Neuronal stem cell (in vitro differentiated cells): ENCODE measurements around the gene DENND6B.

Experiments
- DNase-seq: peaks from one replicate; pipeline ENCODE4 v3.0.0-alpha.2; 2013; ENCODE audit warnings: low spot score
- H2AFZ ChIP-seq: one replicate; pipeline ENCODE4 v1.6.1; 2013; ENCODE audit warnings: mild to moderate bottlenecking, low read length, inconsistent platforms
- H2AK5ac ChIP-seq: 2 replicates; pipeline ENCODE4 v1.6.1; 2013; ENCODE audit warnings: low read depth, mild to moderate bottlenecking, inconsistent platforms, low read length, moderate library complexity, mixed read lengths
- H2BK120ac ChIP-seq: 2 replicates; pipeline ENCODE4 v1.6.1; 2013; ENCODE audit warnings: low read depth, mild to moderate bottlenecking, inconsistent platforms, low read length, moderate library complexity, mixed read lengths
- H2BK12ac ChIP-seq: one replicate; pipeline ENCODE4 v1.6.1; 2013; ENCODE audit warnings: low read length, inconsistent platforms
- H2BK15ac ChIP-seq: 2 replicates; pipeline ENCODE4 v1.6.1; 2013; ENCODE audit warnings: mild to moderate bottlenecking, low read length, inconsistent platforms, mixed read lengths
- H2BK5ac ChIP-seq: one replicate; pipeline ENCODE4 v1.6.1; 2013; ENCODE audit warnings: inconsistent platforms, mild to moderate bottlenecking, low read length, moderate library complexity
- H3K14ac ChIP-seq: one replicate; pipeline ENCODE4 v1.6.1; 2013; ENCODE audit warnings: low read length, inconsistent platforms
- H3K18ac ChIP-seq: 2 replicates; pipeline ENCODE4 v1.6.1; 2013; ENCODE audit warnings: low read length, inconsistent platforms
- H3K23ac ChIP-seq: 2 replicates; pipeline ENCODE4 v1.6.1; 2013; ENCODE audit warnings: low read depth, mild to moderate bottlenecking, mixed read lengths, low read length, inconsistent platforms; ENCODE audit not compliant: poor library complexity
- H3K27ac ChIP-seq: replicated peaks from 3 replicates; pipeline ENCODE4 v1.5.1; 2013; ENCODE audit warnings: low read length, inconsistent platforms
- H3K27me3 ChIP-seq, 3 experiments: 2 replicates each; pipeline ENCODE4 v1.6.1; 2013; ENCODE audit warnings: low read length in 3 of 3, mild to moderate bottlenecking in 2 of 3, inconsistent platforms in 1 of 3, low read depth in 1 of 3, mixed read lengths in 1 of 3, moderate library complexity in 1 of 3; ENCODE audit not compliant: control insufficient read depth in 3 of 3, insufficient read depth in 3 of 3
- H3K36me3 ChIP-seq, 2 donors: replicated peaks in 1 of 2; 2 replicates each; pipeline ENCODE4 v1.6.1; 2013; ENCODE audit warnings: low read length in 2 of 2; ENCODE audit not compliant: control insufficient read depth in 2 of 2, insufficient read depth in 2 of 2
- H3K4ac ChIP-seq: 2 replicates; pipeline ENCODE4 v1.6.1; 2013; ENCODE audit warnings: inconsistent platforms, mild to moderate bottlenecking, low read length, moderate library complexity
- H3K4me1 ChIP-seq, 2 donors: 1 replicate in 1 of 2; 2 replicates in 1 of 2; pipeline ENCODE4 v1.6.1; 2013; ENCODE audit warnings: low read length in 2 of 2, low read depth in 1 of 2; ENCODE audit not compliant: control insufficient read depth in 2 of 2, insufficient read depth in 1 of 2
- H3K4me2 ChIP-seq: one replicate; pipeline ENCODE4 v1.6.1; 2013; ENCODE audit warnings: mild to moderate bottlenecking, low read length, inconsistent platforms; ENCODE audit not compliant: insufficient read depth, poor library complexity, severe bottlenecking
- H3K4me3 ChIP-seq, 2 donors: 2 replicates each; pipeline ENCODE4 v1.5.1; 2013; ENCODE audit warnings: low read length in 2 of 2, mild to moderate bottlenecking in 2 of 2, inconsistent platforms in 1 of 2, moderate library complexity in 1 of 2
- H3K79me1 ChIP-seq: one replicate; pipeline ENCODE4 v1.6.1; 2013; ENCODE audit warnings: low read depth, mild to moderate bottlenecking, inconsistent platforms, low read length, moderate library complexity
- H3K9ac ChIP-seq: one replicate; pipeline ENCODE4 v1.6.1; 2013; ENCODE audit warnings: mild to moderate bottlenecking, low read depth, low read length, inconsistent platforms; ENCODE audit not compliant: poor library complexity
- H3K9me3 ChIP-seq, 2 donors: replicated peaks in 1 of 2; 2 replicates each; pipeline versions ENCODE3 to v1.6.1; 2013; ENCODE audit warnings: low read length in 2 of 2, mild to moderate bottlenecking in 2 of 2, inconsistent platforms in 1 of 2, low read depth in 1 of 2, mixed read lengths in 1 of 2, moderate library complexity in 1 of 2; ENCODE audit not compliant: control insufficient read depth in 2 of 2, insufficient read depth in 1 of 2
- H4K8ac ChIP-seq: one replicate; pipeline ENCODE4 v1.6.1; 2013; ENCODE audit warnings: low read depth, mild to moderate bottlenecking, inconsistent platforms, low read length, moderate library complexity
- H4K91ac ChIP-seq: one replicate; pipeline ENCODE4 v1.6.1; 2013; ENCODE audit warnings: low read length, low read depth, mild to moderate bottlenecking, inconsistent platforms; ENCODE audit not compliant: poor library complexity
- WGBS, 2 donors: extraction: QIAGEN DNeasy Blood & Tissue Kit; methylation state at CpG; one replicate each; pipeline ENCODE4 v1.1.7; 2013; ENCODE audit warnings: missing lambda C conversion rate in 2 of 2, mixed read lengths in 1 of 2; ENCODE audit not compliant: insufficient read length in 2 of 2, insufficient replicate concordance in 1 of 2; ENCODE audit errors: extremely low coverage in 2 of 2; 5-methylcytosine and 5-hydroxymethylcytosine counted together

Gene DENND6B

DNA sequence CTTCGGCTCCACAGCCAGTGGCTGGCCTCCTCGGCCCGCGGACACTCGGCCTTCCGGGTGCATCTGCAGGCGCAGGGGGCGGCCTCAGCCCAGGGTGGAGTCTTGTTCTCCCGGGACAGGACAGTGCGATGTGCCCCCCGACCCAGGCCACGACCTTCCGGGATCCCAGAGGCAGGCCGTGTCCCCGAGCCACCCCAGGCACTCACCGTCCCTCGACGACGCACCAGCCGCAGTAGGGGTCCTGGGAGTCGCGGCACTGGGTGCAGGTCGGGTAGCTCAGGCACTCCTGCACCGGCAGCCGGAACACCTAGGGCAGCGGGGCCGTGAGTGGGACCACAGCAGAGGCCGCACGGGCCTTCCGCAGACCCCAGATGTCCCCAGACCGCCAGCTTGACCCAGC lies 39.1 kb downstream of the DENND6B start:
- H2BK12ac ChIP-seq: no peak overlapping the region
- no peak overlapping the region for H4K8ac ChIP-seq
- H3K4me2 ChIP-seq: no peak overlapping the region
- H3K36me3 ChIP-seq: peaks cover 55 to 92% of the 10 kb centered on the region in 2 donors
- H3K4me3 ChIP-seq: no peak overlapping the region
- WGBS, 2 donors: no CpG with 5 or more reads among the region's 31 CpGs
- no peak overlapping the region for H3K4ac ChIP-seq
- no peak overlapping the region for H4K91ac ChIP-seq
- H2BK120ac ChIP-seq: no peak overlapping the region
- peaks cover 56% of the 10 kb centered on the region for H3K79me1 ChIP-seq
- H3K27ac ChIP-seq: no peak overlapping the region
- peak overlapping the region; percentile 20 for H3K23ac ChIP-seq
- no peak overlapping the region for H3K18ac ChIP-seq
- no peaks in the 10 kb centered on the region for H3K9me3 ChIP-seq
- H3K9ac ChIP-seq: no peak overlapping the region
- DNase-seq: no peak
- no peak overlapping the region for H3K14ac ChIP-seq
- peak overlapping the region; percentile 66 for H2BK5ac ChIP-seq
- peaks cover 0 to 15% of the 10 kb centered on the region in 2 donors for H3K4me1 ChIP-seq
- no peak overlapping the region for H2BK15ac ChIP-seq
- H2AK5ac ChIP-seq: peak overlapping the region; percentile 37
- no peak overlapping the region for H2AFZ ChIP-seq
- no peaks in the 10 kb centered on the region for H3K27me3 ChIP-seq

DNA sequence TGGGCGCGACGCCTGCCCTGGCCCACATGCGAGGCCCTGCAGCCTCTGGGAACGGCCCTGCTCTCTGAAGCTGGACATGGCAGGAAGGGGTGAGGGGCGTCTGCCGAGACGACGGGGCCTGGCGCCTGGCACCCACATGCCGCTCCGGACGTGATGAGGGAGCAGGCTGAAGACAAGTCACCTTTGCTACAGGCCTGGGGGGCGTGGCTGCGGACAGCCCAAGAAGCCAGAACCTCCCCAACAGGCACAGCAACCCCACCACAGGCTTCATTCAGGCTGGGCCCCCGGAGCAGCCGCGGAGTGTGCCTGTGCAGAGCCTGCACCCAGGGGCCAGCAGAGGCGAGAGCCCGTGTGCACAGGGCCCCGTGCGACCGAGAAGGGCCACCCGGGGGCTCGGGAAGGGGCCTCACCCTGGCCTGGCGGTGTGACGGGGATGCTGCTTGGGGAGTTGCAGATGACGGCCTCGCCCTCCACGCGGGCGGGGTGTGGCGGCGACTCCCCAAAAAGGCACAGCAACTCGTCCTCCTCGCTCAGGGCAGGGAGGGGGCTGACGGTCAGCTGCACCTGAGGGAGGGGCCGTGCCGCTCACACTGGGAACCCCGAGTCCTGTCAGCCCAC lies 40.0 kb downstream of the DENND6B start:
- no peak overlapping the region for H2BK12ac ChIP-seq
- no peaks in the 10 kb centered on the region for H3K9me3 ChIP-seq
- no peak for DNase-seq
- H2BK120ac ChIP-seq: no peak overlapping the region
- H3K23ac ChIP-seq: peak overlapping the region; percentile 80
- H3K27me3 ChIP-seq: no peaks in the 10 kb centered on the region
- H4K91ac ChIP-seq: no peak overlapping the region
- peaks cover 0 to 10% of the 10 kb centered on the region in 2 donors for H3K4me1 ChIP-seq
- peaks cover 58 to 93% of the 10 kb centered on the region in 2 donors for H3K36me3 ChIP-seq
- H4K8ac ChIP-seq: peak overlapping the region; percentile 43
- H2BK5ac ChIP-seq: no peak overlapping the region
- no CpG with 5 or more reads among the region's 40 CpGs for WGBS, 2 donors
- H2AK5ac ChIP-seq: no peak overlapping the region
- H3K4me2 ChIP-seq: no peak overlapping the region
- H3K27ac ChIP-seq: no peak overlapping the region
- peak overlapping the region; percentile 21 for H3K14ac ChIP-seq
- no peak overlapping the region for H3K9ac ChIP-seq
- no peak overlapping the region for H2BK15ac ChIP-seq
- peak overlapping the region in 1 of 2 donors; percentile 20 for H3K4me3 ChIP-seq
- H3K79me1 ChIP-seq: peaks cover 51% of the 10 kb centered on the region
- no peak overlapping the region for H3K18ac ChIP-seq
- no peak overlapping the region for H3K4ac ChIP-seq
- no peak overlapping the region for H2AFZ ChIP-seq

DNA sequence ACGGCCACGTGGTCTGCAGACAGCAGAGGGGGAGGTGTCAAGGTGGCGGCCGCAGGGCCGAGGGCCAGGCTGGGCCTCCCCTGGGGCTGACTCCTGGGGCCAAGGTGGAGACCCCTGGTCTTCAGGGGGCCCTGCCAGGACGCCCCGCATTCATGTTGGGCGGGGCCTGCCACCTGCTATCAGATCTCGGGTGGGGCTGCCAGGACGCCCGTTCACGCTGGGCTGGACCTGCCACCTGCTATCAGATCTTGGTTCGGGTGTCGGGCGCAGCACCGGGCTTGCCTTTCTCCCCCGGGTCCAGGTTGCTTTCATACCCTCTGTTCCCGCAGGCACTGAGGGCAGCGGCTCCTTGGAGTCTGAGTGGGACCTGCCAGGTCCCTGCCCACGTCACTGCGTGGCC lies 40.5 kb downstream of the DENND6B start:
- Histone ChIP-seq H3K4me2 (no peak overlapping the region), H3K18ac (no peak overlapping the region), H4K91ac (no peak overlapping the region), H2BK15ac (no peak overlapping the region), H2BK5ac (no peak overlapping the region), H3K4ac (no peak overlapping the region), H2BK120ac (no peak overlapping the region), H3K14ac (peak overlapping the region; percentile 21), H4K8ac (no peak overlapping the region), H3K27ac (no peak overlapping the region), H3K4me3 (peak overlapping the region in 1 of 2 donors; percentile 20), H2AFZ (no peak overlapping the region), H3K9me3 (no peaks in the 10 kb centered on the region), H3K23ac (peak overlapping the region; percentile 80), H3K9ac (no peak overlapping the region), H3K36me3 (peaks cover 62 to 93% of the 10 kb centered on the region in 2 donors), H3K79me1 (peaks cover 45% of the 10 kb centered on the region), H2BK12ac (no peak overlapping the region), H3K27me3 (no peaks in the 10 kb centered on the region), H2AK5ac (no peak overlapping the region), H3K4me1 (peaks cover 0 to 7% of the 10 kb centered on the region in 2 donors)
- no peak for DNase-seq
- no CpG with 5 or more reads among the region's 21 CpGs for WGBS, 2 donors

DNA sequence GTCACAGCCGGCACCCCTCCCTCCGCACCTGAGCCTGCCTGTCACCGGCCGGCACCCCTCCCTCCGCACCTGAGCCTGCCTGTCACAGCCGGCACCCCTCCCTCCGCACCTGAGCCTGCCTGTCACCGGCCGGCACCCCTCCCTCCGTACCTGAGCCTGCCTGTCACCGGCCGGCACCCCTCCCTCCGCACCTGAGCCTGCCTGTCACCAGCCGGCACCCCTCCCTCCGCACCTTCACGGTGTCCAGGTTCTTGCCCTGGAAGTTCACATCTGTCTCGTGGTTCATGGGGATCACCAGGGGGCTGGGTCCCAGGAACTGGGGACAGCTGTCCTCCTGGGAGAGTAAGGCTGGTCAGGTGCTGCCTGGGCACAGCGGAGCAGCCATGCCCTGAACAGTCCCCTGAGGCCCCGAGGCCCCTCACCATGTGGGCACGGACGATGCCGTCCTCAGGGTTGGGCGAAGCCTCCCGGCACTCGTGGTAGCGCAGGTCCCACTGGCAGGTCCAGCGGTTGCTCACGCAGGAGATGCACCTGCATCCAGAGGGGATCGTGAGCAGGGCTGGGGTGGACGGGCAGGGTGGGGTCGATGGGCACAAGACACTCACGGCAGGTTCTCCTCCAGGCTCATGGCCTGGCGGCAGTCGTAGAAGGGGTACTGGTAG lies 41.1 kb downstream of the DENND6B start:
- Histone ChIP-seq H2AFZ (no peak overlapping the region), H3K4me3 (no peak overlapping the region), H3K18ac (no peak overlapping the region), H3K36me3 (peaks cover 67 to 93% of the 10 kb centered on the region in 2 donors), H3K4me2 (no peak overlapping the region), H4K8ac (peak overlapping the region; percentile 65), H3K4ac (no peak overlapping the region), H2BK120ac (no peak overlapping the region), H3K9ac (peak overlapping the region; percentile 44), H3K23ac (peak overlapping the region; percentile 80), H3K9me3 (no peaks in the 10 kb centered on the region), H3K4me1 (peaks cover 0 to 1% of the 10 kb centered on the region in 2 donors), H2BK12ac (no peak overlapping the region), H4K91ac (no peak overlapping the region), H3K27ac (no peak overlapping the region), H3K79me1 (peaks cover 40% of the 10 kb centered on the region), H3K14ac (no peak overlapping the region), H2BK15ac (no peak overlapping the region), H2AK5ac (no peak overlapping the region), H3K27me3 (no peaks in the 10 kb centered on the region), H2BK5ac (no peak overlapping the region)
- no CpG with 5 or more reads among the region's 34 CpGs for WGBS, 2 donors
- no peak for DNase-seq
